HCT116 (cell line): Measurements from ENCODE around the gene SF3B5.

Experiments
- POLR2AphosphoS5 ChIP-seq: IDR thresholded peaks from 2 replicates; pipeline ENCODE4 v1.6.1; 2011; ENCODE audit warnings: mild to moderate bottlenecking, low read depth, low read length, moderate library complexity
- SP1 ChIP-seq: IDR thresholded peaks from 2 replicates; pipeline ENCODE4 v1.6.1; 2012; ENCODE audit warnings: low read depth

DNA sequence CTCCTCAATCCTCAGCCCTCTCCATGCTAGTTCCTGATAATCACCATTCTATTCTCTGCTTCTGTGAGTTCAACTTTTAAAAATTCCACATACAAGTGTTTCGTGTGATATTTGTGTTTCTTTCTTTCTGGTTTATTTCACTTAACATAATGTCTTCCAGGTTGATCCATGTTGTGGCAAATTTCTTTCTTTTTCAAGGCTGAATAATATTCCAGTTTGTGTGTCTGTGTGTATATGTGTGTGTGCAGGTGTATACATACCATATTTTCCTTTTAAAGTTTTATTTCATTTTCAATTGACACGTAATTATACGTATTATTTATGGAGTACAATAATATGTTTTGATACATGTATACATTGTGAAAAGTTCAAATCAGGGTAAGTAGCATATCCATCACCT lies 19.8 kb upstream of the SF3B5 start:
- no peak for TF ChIP-seq POLR2AphosphoS5
- no peak for TF ChIP-seq SP1
